Activated CD8-positive, alpha-beta memory T cell treated with anti-CD3 and anti-CD28 coated beads, Interleukin-2, amount 50 U/mL, for 48 hours (primary cell): Measurements from ENCODE around the gene NCOA5.

Experiments
- DNase-seq: peaks from one replicate; pipeline ENCODE4 v3.0.0-alpha.2; 2020

NCOA5 gene

DNA sequence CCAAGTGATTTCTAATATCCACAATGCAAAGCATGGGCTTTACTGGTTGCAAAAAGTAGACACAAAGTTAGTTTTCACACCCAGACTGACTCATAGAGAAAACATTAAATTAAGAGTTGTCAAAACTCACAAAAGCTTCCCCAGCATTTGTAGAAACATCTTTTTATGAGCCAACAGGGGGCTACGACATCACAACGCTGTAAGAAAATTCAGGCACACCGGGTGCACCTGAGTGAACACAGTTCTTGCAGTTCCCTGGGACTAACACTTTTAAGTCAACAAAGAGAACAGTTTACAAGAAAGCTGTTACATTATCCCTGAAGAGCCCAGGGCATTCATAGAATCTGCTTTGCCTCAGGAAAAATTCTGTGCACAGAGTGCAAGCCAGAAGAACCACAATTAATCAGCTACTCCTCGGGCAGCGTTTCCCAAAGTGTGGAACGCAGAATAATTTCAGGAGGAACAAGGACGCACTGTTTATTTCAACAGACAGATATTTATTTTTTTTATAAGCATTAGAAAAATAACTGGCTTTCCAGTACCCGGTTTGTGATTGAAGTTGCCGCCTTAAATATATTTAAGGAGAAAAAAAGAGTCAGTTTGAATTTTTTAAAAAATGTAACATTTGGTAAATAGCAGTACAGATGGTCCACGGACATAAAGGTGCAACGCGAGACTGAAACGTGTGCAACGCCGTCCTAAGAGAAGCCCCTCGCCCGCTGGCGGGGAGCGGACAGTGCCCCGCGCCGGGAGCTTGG lies 1.2 kb downstream of the NCOA5 start:
- no peak for DNase-seq

- no peak for DNase-seq
These were observed 2.6 kb downstream of the NCOA5 start for GRCh38 chr20:46087161-46087560.

DNA sequence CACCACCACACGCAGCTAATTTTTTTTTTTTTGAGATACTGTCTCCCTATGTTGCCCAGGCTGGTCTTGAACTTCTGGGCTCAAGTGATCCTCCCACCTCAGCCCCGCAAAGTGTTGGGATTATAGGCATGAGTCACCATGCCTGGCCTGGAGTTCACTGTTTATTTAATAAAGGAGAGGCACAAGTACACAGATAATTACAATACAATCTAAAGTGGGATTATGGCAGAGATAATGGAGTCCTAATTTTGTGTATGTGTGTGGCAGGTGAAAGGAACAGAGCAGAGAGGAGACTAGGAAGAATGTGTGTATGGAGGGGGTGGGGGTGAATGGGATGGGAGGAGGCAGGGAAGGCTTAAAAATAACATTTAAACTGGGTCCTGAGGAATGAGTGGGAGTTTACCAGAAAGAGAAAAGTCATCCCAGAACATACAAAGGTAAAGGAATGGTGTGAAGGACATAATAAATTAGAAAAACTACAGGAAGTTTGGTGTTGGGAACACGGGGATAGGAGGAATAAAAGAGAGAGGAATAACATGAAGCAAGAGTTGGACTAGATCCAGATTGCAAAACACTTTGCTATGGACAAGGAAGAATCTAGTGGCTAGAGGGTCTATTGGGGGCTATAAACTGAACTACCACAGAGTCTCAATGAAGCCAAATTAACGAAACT lies 4.4 kb downstream of the NCOA5 start:
- no peak for DNase-seq

DNA sequence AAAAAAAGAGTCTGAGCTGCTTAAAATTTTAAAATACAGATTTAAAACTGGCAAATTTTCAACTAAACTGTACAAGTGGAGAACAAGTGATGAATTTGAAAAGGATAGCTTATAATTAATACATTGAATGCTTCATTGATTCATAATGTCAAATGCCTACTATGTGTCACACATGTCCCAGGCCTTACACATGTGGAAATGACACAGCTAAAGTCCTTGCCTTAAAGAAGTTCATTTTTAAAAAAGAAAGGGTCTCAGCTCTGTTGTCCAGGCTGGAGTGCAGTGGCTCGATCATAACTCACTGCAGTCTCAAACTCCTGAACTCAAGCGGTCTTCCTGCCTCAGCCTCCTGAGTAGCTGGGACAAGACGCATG lies 5.0 kb downstream of the NCOA5 start:
- DNase-seq, result no peak

DNA sequence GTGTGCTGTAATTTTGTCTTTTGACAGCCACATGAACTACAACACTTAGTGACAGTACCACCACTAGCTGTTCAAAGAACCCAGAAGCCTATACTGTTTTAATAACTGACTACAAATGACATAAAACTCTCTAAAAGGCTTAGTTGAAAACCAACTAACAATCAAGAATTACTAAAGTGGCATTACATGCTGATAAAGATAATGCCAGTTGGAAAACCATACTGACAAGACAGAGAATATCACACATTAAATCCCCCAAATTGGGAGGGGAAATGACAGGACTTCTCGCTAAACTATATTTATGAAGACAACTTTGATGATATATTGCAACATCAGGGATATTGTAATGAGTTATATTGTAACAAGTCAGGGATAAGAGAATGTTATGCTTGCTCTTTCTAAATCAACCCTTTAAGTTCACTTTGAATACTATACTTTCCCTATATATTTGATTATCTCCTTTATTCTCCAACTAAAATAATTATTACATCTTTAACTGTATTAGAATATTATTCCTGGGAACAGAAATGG lies 6.2 kb downstream of the NCOA5 start:
- no peak for DNase-seq

DNA sequence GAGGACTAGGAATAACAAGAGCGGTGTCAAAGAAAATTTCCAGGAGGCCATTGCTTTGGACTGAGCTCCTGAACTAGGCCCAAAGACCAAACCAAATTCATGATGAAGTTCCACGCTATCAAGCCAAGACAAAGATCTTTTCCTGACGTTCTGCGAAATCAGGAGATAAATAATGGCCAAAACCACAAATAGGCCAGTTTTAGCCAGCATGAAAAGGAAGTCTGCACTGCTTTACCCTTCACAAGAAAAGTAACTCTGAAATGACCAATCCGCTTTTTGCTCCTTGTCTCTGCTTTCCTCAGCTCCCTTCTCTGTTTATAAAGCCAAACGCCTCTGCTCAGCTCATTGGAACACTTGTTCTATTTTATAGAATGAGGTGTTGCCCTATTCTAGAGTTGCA lies 6.7 kb downstream of the NCOA5 start:
- no peak for DNase-seq

DNA sequence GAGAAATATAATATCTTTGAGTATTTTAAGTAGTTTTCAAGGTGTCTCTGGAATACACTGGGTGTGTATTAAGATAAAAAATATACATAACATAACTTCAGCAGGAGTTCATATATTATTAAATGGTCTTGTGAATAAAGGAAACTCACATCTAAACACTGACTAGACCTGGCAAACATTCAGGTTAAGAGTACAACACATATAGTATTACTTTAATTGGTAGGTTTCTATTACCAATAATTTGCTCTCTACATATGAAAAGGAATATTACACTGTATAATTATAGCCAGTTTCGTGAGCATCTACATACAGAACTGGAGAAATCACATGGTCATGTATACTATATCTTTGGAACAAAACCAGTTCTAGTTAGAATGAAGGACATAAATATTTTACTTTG lies 8.7 kb downstream of the NCOA5 start:
- DNase-seq, result no peak

DNA sequence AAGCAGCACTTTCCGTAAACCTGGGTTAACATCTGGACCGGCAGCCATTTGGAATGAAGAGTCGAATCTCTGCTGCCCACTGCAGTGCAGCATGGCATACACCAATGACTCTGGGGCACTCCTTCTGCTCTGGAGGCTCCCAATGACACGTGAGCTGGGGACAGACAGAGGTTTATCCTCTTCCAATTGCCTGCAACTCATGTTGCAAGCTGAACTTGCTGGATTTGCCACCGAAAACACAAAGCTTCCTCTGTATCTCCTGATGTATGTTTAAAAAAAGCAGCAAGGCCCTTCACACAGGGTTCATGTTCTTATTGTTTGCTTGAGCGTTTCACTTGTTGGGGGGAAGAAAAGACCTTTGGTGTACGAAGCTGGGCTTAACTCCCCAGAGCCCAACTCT lies 10.8 kb downstream of the NCOA5 start:
- no peak for DNase-seq

- no peak for DNase-seq
These were observed 12.0 kb downstream of the NCOA5 start for GRCh38 chr20:46077642-46078305.

- DNase-seq, result no peak
These were observed 13.0 kb downstream of the NCOA5 start for GRCh38 chr20:46076806-46077205.

DNA sequence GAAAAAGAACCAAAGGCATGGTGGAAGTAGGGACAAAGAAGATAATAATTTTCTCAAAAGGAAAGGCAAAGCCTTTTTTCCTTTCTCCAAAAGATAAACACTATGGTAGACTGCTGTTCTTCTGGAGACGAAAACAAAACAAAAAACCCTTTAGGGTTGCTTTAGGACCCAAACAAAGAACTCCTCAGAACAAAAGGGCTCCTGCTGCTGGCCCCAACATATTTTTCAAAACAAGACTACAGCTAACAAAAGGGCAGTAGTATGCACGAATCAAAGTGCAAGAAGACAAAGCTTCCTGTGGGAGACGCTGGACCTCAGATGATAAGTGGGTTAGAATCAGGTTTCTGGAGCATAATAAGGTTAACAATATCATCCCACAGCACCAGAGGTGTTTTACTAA lies 15.8 kb downstream of the NCOA5 start:
- no peak for DNase-seq

DNA sequence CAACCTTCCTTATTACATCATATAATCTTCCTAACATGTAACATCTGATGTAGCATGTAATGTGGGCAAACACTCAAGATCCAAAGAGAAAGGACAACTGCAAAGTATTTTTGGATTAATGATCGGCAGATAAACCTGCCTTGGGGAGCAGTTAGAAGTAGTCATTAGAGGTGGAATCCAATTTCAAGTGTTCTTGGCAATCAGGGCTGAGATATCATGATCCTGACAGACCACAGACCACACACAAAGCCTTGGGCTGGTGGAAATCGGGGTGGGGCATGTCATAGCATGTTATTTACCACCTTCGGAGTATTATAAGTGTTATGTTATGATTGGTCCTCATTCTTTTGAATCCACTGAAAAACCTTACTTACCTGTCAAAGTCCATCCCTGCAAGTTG lies 16.3 kb downstream of the NCOA5 start:
- no peak for DNase-seq

GRCh38 chr20:46073024-46073423 lies 16.7 kb downstream of the NCOA5 start:
- no peak for DNase-seq

- no peak for DNase-seq
These were observed 18.2 kb downstream of the NCOA5 start for GRCh38 chr20:46071573-46071972.

DNA sequence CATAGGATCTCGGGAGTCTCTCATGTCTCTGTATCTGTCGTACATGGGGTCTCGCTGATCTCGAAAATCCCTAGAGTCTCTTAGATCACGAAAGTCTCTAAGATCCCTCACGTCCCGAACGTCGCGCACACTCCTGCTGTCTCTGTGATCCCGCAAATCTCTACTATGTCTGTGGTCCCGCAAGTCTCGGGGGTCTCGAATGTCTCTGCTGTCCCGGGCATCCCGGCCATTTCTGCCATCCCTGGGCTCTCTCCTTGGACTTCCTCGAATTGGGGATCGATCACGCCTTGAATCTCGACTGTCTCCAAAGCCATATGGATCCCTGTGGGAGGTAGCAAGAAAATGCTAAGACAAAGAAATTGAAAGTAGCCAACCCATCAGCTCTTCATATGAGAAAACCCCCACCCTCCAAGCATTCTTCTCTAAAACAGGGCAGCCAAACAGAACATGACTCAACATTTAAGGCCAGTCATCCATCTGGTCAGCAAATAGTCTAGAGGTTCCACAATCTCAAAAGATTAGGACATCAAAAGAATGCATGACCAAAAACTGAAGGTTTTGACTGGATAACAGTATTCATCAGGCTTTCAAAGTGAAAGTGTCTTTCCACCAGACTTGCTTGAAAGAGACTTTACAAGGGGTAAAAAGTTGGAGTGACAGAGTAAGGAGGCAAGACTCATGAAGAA lies 19.4 kb downstream of the NCOA5 start:
- no peak for DNase-seq

GRCh38 chr20:46065691-46066090 lies 24.1 kb downstream of the NCOA5 start:
- DNase-seq, result no peak

DNA sequence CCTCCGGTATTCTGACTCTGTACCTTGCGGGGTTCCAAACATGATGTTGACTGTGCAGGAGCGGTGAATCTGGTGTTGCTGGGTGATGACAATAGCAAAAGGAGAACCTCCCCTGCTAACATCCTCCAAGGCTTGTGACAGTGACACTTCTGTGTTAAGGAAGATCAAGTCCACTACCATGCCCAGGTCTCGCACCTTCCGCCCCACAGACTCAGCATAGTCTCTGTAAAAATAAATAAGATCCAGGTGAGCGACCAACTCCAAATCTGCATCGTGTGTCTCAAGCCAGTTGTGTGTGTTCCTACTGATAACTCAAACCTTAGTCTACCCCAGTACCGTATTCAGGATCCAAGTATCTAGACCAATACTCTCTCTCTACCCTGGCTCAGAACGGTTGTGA lies 24.8 kb downstream of the NCOA5 start:
- no peak for DNase-seq

- no peak for DNase-seq
These were observed 26.1 kb downstream of the NCOA5 start for GRCh38 chr20:46063652-46064054.

DNA sequence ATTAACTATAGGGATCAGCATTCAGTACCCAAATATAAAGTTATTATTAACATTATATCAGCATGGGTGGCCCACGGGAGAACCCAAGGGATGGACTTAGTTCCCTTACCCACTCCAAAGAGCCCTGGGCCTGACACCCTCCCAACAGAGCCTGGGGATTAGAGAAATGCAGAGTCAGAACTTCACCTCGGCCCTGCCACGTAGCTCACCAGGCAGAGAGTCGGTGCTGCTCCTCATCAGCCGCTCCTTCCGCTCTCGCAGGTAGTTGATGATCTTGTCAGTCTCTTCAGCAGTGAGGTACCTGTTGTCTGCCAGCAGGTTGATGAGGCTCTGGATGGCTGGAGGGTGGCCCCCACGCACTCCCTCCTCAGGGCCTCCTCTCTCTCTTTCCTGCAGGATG lies 26.6 kb downstream of the NCOA5 start:
- no peak for DNase-seq

DNA sequence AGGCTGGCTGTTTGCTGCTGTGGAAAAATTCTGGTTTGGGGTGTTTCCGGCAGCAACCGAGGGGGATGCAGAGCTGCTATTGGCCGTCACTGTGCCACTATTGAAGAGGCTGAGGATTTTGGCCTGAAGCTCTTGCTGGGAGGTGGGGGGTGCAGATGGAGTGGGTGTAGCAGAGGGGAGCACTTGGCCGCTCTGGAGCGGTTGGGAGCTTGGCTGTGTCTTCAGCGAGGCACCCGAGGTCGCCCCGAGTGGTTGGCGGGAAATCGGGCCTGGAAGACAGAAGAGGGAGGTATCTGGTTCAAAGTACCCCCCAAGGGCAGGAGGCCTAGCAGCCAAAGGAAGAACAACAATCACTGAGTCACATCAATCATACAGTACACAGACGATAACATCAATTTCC lies 27.1 kb downstream of the NCOA5 start:
- no peak for DNase-seq

DNA sequence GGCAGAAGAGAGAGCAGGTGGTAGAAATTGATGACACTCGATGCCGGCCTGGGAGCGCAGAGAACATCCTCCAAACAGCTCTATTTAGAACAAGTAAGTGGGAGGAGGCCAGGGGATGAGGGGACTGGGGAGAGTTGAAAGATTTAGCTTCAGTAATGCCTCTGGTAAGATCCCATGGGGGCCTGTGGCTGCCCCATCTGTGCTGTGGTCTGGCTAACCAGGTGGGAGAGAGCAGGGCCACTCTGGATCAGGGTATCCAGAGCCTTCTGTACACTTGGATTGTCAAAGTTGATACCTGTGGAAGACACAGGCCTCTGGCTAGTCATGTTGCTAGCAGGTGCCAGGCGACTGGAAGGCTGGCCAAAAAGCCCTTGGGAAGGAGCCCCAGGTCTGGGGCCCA lies 27.6 kb downstream of the NCOA5 start:
- DNase-seq, result no peak

GRCh38 chr20:46060975-46061374 lies 28.8 kb downstream of the NCOA5 start:
- no peak for DNase-seq

DNA sequence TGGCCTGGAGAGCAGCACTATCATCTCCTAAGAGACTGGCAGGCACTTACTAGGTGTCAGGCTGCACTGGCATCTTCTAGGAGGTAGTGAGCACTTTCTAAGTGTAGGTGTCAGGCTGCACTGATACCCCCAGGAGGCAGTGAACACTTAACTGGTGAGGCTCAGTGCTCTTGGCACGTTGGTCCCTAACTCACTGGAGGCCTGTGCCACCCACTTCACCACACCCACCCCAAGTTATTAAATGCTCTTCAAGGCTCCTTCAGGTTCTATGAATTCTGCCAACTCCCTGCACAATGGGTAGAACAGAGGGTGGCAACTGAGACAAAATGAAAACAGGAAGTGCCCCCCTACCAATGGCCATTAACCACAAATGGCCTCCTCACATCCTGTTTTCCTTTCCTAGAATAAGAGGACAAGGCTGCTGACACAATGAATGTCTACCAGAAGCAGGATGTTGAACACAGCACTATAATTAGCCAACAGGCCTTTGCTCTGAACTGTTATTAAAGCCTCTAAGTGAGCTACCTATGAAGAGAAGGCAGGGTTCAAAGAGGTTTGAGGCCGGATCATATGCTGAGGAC lies 29.4 kb downstream of the NCOA5 start:
- no peak for DNase-seq
